Activated T-cell treated with anti-CD3 and anti-CD28 coated beads, Interleukin-2, amount 50 U/mL, for 48 hours (primary cell): ENCODE data around the gene YWHAB.
"Not testable (repeated sequence)": the region's sequence is repeated elsewhere in the genome, so short reads cannot be mapped to it uniquely, and the experiment has no call there.

Experiments used
- DNase-seq, 2 experiments: peaks; one replicate each; pipeline ENCODE4 v3.0.0-alpha.2; 2020

Gene YWHAB

DNA sequence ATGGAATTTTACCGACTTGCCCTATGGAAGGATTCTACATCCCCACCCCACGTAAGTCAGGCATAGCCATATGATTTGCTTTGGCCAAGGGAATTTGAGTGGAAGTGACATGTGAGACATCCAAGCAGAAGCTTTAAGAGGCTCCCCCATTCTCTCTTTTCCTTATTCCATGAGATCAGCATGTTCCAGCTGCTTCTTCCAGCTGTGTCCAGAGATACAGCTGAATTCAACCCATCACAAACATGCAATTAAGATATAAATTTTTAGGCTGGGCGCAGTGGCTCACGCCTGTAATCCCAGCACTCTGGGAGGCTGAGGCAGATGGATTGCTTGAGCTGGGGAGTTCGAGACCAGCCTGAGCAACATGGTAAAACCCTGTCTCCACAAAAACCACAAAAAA is 16.0 kb upstream of the YWHAB start:
- no peak for DNase-seq

GRCh38 chr20:44882360-44882759 is 3.1 kb upstream of the YWHAB start:
- not testable (repeated sequence) for DNase-seq

DNA sequence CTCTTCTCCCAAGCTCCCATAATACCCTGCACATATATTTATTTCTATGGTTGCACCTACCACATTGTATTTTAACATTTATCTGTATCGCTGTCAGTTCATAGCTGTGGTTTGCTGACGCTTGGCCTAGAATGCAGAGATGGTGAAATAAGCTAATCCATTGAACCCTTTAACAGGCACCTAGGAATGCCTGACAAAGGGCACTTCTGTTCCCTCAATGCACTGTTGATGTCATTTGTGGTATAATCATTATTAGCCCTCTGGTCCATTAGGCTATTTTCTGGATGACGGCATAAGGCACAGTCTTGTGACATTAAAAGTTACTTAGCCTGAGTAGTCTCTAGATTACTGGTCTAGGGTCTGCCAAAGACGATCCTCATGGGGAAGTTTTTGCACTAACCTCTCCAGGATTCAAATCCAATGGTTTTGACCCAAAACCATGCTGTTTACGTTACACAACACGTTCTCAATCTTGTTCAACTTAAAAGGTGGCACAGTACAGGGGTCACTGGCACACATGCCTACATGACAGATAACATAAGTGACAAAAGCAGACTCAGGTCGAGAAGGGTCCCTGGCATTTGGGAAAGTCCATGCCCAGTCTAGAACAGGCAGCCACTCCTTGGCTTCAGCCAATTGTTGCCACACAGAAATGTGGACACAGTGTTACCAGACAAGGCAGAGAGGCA is 2.1 kb upstream of the YWHAB start:
- DNase-seq, result no peak

DNA sequence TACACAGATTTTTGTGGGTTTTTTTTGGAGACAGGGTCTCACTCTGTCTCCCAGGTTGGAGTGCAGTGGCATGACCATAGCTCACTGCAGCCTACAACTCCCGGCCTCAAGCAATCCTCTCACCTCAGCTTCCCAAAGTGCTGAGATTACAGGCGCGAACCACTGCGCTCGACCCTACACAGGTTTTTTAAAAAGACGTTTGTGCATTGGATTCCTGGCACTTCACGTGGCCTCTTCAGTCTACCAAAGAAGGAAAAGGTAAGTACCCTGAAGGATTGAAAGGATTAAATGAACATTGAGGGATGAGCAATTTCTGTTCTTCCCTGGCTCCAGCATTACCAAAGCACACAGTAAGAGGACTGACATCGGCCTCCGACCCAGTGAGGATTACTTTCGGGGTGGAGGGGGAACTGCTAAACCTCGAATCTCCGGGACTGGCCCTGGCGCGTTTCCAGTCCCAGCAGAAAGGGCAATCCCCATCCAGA is 556 bp upstream of the YWHAB start:
- no peak for DNase-seq

DNA sequence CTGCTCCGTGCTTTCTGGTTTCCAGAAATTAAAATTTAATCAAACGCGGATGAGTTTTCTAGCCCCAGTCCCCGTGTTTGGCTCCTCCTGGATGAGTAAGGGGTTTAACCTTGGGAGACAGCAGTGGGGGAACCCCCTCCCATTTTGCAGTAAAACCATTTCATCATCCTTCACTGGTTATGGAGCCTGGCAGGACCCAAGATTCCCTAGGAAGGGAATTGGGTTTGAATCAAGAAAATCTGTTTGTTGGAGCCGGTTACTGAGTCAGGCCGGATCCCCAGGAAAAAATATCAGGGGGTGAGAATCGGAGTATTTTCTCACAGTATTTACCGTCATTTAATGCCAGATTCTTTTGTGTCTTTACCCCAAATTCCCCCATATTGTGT is 754 bp downstream of the YWHAB start:
- no peak for DNase-seq

GRCh38 chr20:44886828-44887227 is 1.3 kb downstream of the YWHAB start:
- DNase-seq, result no peak

- DNase-seq, result no peak
Measured at GRCh38 chr20:44887466-44887865, 2.0 kb downstream of the YWHAB start.

GRCh38 chr20:44888226-44889103 is 3.0 kb downstream of the YWHAB start:
- DNase-seq, result no peak

DNA sequence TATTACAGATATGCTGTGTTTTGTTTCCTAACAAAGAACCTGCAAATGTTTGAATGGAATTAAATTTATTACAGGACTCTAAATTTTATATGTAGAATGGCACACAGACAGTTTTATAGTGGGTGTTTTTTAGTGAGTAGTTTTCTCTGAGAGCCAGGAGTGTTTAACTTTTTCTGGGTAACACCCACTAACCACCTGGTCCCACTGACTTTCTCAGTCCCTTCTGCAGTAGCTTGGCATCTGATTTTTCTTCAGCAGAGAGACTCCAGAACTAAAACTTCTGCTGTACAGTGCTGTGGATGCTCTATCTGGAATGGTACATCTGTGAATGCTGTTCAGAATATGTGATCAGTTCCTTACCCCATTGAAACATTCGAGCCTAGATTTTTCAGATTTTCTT is 6.3 kb downstream of the YWHAB start:
- DNase-seq, result no peak

- no peak for DNase-seq
Measured at GRCh38 chr20:44894959-44895358, 9.5 kb downstream of the YWHAB start.

DNA sequence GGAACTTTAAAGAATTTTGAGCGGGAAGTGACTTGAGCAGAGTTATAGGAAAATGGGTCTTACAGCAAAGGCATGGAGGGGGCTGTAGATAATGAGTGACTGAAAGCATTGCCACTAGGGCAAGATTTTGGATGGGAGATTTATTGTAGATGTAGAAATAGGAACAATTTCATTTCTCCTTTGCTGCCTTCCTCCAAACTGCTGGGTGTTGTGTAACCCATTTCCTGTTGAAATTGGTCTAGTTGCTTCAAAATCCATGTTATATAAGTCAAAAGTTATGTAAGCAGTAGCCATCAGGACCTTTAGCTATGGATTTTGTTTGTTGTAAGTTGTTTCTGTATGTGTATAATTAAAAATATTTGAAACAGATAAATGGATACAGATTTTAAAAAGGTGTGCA is 11.1 kb downstream of the YWHAB start:
- DNase-seq, result no peak

DNA sequence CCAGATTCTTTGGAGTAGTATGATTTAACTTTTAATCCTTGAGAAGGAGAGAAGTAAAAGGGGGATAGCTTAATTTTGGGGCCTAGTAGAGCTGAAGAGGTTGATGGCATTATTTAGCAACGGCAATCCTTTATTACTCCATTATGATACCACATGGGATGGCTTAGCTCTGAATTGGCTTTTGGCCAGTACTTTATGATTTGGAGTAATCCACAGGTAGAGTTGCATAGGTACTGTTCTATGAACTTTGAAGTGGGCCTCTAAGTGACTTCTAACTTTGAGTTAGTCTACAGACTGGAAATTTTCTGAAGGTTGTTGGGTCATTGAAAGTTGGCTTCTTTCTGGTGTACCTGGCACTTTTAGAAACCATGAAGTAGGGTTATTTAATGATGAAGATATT is 11.6 kb downstream of the YWHAB start:
- no peak for DNase-seq

- DNase-seq, result no peak
Measured at GRCh38 chr20:44900231-44900854, 14.8 kb downstream of the YWHAB start.

GRCh38 chr20:44901974-44902373 is 16.5 kb downstream of the YWHAB start:
- DNase-seq, result no peak

DNA sequence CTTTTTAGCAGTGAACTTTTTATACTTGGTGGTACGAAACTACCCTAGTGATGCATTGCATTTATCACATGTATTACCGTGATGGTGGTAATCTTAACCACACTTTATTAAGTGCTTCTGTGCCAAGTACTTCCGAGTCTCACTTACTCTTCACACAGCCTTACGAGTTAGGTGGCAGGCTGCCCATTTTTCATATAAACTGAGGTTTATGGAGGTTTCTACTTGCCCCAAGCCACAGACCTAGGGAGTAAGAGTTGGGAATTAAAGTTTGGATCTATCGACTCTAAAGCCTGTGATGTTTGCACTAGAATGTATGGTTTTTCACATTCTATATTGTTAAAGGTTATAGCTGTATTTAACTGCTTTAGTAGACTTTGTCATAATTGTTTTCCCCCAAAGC is 18.9 kb downstream of the YWHAB start:
- no peak for DNase-seq

GRCh38 chr20:44908987-44909871 is 23.7 kb downstream of the YWHAB start:
- DNase-seq, result no peak

DNA sequence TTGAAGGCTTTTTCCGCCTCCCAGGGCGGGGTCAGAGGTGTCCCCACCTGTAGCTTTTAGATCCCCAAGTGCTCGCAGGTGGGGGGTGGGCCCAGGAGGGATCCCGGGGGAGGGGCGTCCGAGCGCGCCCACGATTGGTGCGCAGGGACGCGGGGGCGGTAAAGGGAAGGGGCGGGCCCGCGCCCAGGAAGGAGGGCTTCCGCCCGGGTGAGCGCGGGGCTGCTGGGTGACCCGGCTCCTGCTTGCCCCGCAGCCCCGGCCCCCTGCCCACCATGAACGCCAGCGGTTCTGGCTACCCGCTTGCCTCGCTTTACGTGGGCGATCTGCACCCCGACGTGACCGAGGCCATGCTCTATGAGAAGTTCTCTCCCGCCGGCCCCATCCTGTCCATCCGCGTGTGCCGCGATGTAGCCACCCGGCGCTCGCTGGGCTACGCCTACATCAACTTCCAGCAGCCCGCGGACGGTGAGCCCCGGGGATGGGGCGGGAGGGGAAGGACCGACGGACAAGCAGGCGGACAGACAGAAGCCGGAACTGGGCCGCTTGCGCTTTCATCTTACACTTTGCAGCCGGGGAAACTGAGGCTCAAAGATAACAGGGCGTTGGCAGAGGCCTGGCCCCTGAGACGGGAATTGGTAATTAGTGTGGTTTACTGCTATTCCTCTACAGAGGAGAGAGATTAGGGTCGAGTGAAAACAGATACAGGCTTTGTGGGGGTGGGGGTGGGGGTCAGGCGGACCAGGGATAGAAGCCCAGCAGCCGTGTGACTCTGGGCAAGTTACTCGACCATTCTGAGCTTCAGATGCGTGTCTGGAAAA is 24.6 kb downstream of the YWHAB start, which contains the start of gene PABPC1L:
Gene PABPC1L (plus strand): TSS at position 189 of the 818 bp plus-strand sequence. CDS start 84 bp downstream, at position 273.
- peak; percentile 86 to 88 for DNase-seq

- DNase-seq, result peak; percentile 32 to 37
Measured at GRCh38 chr20:44910690-44911262, 25.3 kb downstream of the YWHAB start.

DNA sequence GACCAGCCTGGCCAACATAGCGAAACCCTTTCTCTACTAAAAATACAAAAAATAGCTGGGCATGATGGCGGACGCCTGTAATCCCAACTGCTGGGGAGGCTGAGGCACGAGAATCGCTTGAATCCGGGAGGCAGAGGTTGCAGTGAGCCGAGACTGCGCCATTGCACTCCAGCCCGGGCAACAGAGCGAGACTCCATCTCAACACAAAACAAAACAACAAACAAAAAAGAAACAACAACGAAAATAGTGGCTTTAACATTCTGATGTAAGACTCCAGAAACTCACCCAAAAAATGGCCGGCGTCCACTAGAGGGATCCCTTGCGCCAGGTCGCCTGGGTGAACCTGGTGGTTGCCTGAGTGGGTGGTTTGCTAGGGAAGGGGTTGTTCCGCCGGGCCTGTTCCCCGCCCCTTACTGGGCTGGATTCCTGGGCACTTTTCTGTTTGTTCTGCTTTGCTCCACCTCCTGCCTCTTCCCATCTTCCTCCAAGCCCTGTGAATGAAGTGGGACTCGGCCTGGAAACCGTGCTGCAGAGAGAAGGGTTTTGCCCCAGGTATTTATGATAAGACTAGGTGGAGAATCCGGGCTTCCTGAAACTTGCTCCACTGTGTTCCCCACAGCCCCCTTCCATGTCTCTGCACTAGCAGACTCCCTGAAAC is 25.9 kb downstream of the YWHAB start:
- peak; percentile 75 to 78 for DNase-seq

DNA sequence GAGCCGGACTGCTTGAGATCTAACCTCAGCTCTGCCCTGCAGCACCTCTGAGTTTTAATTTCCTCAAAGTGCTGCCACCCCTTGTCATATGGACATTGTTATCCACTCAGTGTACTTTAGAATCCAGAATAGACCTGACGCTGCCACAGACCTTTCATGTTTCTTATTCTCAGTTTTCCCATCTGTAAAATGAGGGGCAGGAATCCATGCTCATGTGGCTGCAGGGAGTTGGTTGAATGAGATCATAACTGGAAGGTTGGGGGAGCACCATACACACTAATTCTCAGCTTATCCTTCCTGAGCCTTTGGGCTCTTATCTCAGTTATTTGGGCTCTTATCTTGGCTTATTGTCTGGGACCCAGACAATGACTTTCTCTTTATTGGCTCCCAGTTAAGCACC is 26.7 kb downstream of the YWHAB start:
- DNase-seq, result no peak

GRCh38 chr20:44914924-44915323 is 29.4 kb downstream of the YWHAB start:
- peak; percentile 32 to 39 for DNase-seq
